Right lobe of liver (tissue), 4 donors: Measurements from ENCODE around the gene RFX8.

Experiments
- POLR2A ChIP-seq: fragments of 450-650 bp; IDR thresholded peaks from one replicate; pipeline ENCODE4 v1.6.1; 2017; ENCODE audit warnings: antibody characterized with exemption, mild to moderate bottlenecking
- TF ChIP-seq, protein P1 (sequence below), 4 donors: fragments of 200-600 bp in 3 of 4; fragments of 450-650 bp in 1 of 4; IDR thresholded peaks; one replicate each; pipeline versions ENCODE4 v1.5.1 to v1.8.0; 2016 to 2022; ENCODE audit warnings: antibody characterized with exemption in 4 of 4, mild to moderate bottlenecking in 2 of 4
- donor health status: DM: no; HTN: no; CAD: no.
- donor health status: DM: no; HTN: no; CAD: no.
- donor health status: DM: no; HTN: yes; CAD: no.

- no peak for TF ChIP-seq POLR2A
- TF ChIP-seq, protein P1, sequence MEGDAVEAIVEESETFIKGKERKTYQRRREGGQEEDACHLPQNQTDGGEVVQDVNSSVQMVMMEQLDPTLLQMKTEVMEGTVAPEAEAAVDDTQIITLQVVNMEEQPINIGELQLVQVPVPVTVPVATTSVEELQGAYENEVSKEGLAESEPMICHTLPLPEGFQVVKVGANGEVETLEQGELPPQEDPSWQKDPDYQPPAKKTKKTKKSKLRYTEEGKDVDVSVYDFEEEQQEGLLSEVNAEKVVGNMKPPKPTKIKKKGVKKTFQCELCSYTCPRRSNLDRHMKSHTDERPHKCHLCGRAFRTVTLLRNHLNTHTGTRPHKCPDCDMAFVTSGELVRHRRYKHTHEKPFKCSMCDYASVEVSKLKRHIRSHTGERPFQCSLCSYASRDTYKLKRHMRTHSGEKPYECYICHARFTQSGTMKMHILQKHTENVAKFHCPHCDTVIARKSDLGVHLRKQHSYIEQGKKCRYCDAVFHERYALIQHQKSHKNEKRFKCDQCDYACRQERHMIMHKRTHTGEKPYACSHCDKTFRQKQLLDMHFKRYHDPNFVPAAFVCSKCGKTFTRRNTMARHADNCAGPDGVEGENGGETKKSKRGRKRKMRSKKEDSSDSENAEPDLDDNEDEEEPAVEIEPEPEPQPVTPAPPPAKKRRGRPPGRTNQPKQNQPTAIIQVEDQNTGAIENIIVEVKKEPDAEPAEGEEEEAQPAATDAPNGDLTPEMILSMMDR (IDR thresholded peaks at IDR 0.05): no peak
Observed at GRCh38 chr2:101401326-101401665, 73.6 kb downstream of the RFX8 start.
